ENCODE results near the gene MOB3C.

Gene MOB3C

DNA sequence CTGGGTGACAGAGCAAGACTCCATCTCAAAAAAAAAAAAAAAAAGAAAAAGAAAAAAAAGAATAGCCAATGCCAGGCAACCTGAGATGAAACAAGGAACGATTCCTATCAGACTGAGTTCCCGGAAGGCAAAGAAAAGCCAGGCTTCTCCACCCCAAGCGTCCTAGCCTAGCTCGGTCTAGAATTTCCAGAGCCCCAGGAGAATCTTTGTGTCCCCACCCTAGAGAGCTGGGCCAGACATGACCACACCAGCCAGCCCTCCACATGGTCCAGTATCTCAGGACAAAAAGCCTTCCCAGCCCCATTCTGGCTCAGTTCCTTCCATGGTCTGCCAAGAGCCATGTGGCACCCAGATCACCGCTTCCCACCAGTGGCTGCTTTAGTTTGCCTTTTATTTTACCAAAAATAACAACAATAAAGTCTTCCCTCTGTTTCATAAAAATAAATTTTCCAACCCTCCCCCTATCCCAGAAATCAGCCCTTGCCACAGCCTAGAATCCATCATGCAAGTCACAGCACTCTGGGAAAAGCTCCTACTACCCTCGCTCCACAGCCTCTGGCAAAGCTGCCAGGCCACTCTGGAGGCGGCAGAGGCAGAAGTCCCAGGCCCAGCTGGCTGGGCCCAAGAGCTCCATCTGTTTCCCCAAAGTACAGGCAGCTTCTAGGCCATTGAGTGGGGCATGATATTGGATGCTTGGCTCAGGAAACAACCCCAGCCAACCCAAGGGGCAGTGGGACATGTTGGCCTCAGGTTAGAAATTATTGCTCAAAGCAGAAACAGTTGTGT, 9.1 kb downstream of the MOB3C start:
- Histone ChIP-seq H3K79me1 (ENCODE audit: low read depth, low read length) (no peaks in the 10 kb centered on the region), H2AK5ac (ENCODE audit: low read depth, low read length) (no peak overlapping the region), H4K91ac (ENCODE audit: low read depth, low read length, poor library complexity) (no peak overlapping the region), H2BK15ac (ENCODE audit: low read length) (no peak overlapping the region), H3K18ac (ENCODE audit: low read length) (no peak overlapping the region), H3K27me3 (ENCODE audit: control insufficient read depth in 3 of 3, insufficient read depth in 3 of 3, low read depth in 1 of 3, low read length in 3 of 3) (no peaks in the 10 kb centered on the region), H3K4me2 (ENCODE audit: insufficient read depth, low read length, poor library complexity, severe bottlenecking) (no peak overlapping the region), H3K23ac (ENCODE audit: low read depth, low read length, poor library complexity) (no peak overlapping the region), H2BK5ac (ENCODE audit: low read length) (no peak overlapping the region), H3K4me1 (ENCODE audit: control insufficient read depth in 2 of 2, insufficient read depth in 1 of 2, low read depth in 1 of 2, low read length in 2 of 2) (peaks cover 4 to 7% of the 10 kb centered on the region in 2 donors), H3K27ac (replicated peaks; ENCODE audit: low read length) (no peak overlapping the region), H2AFZ (ENCODE audit: low read length) (no peak overlapping the region), H3K4me3 (ENCODE audit: low read length in 2 of 2) (no peak overlapping the region), H2BK12ac (ENCODE audit: low read length) (no peak overlapping the region), H3K14ac (ENCODE audit: low read length) (no peak overlapping the region), H2BK120ac (ENCODE audit: low read depth, low read length) (no peak overlapping the region), H3K4ac (ENCODE audit: low read length) (no peak overlapping the region), H3K9ac (ENCODE audit: low read depth, low read length, poor library complexity) (no peak overlapping the region), H4K8ac (ENCODE audit: low read depth, low read length) (no peak overlapping the region), H3K36me3 (replicated peaks in 1 of 2; ENCODE audit: control insufficient read depth in 2 of 2, insufficient read depth in 2 of 2, low read length in 2 of 2) (no peaks in the 10 kb centered on the region), H3K9me3 (replicated peaks in 1 of 2; ENCODE audit: control insufficient read depth in 2 of 2, insufficient read depth in 1 of 2, low read depth in 1 of 2, low read length in 2 of 2) (no peaks in the 10 kb centered on the region)
- no peak for DNase-seq (ENCODE audit: low spot score)
- no CpG with 5 or more reads among the region's 7 CpGs for WGBS, 2 donors (ENCODE audit: extremely low coverage in 2 of 2, insufficient read length in 2 of 2, insufficient replicate concordance in 1 of 2)

DNA sequence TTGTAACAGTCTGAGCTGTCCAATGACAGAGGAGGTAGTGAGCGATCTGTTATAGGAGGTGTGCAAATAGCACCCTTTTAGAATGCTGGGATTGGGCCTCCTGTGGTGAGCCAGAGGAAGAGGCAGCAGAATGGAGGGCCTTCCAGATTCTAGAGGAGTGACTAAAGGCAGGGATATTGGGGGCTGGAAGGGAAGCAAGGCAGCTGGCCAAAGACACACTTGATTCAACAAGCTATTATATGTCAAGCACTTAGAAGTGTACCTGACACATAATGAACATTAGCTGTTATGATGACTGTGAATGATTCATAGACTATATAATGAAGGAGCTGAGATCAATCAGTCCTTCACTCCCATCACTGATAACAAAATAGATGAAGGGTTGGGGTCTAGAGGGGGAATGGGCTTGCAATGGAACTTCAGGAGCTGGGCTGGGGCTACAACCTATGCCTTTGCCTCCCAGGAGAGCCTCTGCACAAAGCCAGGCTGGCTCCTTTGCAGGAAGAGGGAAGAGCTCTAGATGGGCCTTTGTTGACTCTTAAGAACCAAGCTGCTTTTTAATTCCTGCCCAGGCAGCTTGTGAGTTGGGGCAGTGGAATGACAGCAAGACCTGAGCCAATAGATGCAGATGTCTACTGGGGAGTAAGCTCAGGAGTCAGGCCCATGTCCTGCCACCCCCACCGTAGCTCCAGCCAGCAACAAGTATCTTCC, 10.2 kb downstream of the MOB3C start:
- H3K9ac ChIP-seq (ENCODE audit: low read depth, low read length, poor library complexity) = no peak overlapping the region
- no CpG with 5 or more reads among the region's 2 CpGs for WGBS, 2 donors (ENCODE audit: extremely low coverage in 2 of 2, insufficient read length in 2 of 2, insufficient replicate concordance in 1 of 2)

DNA sequence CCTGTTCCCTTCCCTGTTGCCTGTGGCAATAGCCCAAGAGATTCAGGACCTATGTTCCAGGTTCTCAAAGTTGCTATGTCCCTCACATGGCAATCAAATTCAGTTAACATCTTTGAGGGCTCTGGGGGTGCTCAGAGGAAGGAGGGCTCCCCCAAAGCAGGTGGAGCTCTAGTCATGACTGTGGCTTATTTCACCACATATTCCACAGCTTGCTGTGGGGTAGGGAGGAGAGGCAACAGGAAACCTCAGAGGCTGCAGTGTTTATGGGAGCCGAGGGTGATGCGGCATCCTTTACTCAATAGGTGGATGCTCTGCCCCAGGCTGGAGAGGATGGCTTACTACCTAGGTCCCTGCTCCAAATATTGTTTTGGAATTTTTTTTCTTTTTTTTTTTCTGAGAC, 11.4 kb downstream of the MOB3C start:
- no peaks in the 10 kb centered on the region for H3K79me1 ChIP-seq (ENCODE audit: low read depth, low read length)
- no peak overlapping the region for H4K8ac ChIP-seq (ENCODE audit: low read depth, low read length)
- H2AFZ ChIP-seq (ENCODE audit: low read length) = no peak overlapping the region
- no peak overlapping the region for H3K14ac ChIP-seq (ENCODE audit: low read length)
- H2BK120ac ChIP-seq (ENCODE audit: low read depth, low read length) = no peak overlapping the region
- H3K4me3 ChIP-seq (ENCODE audit: low read length in 2 of 2) = peak overlapping the region in 1 of 2 donors; percentile 77
- H3K36me3 ChIP-seq (replicated peaks in 1 of 2; ENCODE audit: control insufficient read depth in 2 of 2, insufficient read depth in 2 of 2, low read length in 2 of 2) = no peaks in the 10 kb centered on the region
- H2AK5ac ChIP-seq (ENCODE audit: low read depth, low read length) = no peak overlapping the region
- H3K9me3 ChIP-seq (replicated peaks in 1 of 2; ENCODE audit: control insufficient read depth in 2 of 2, insufficient read depth in 1 of 2, low read depth in 1 of 2, low read length in 2 of 2) = no peaks in the 10 kb centered on the region
- no peak for DNase-seq (ENCODE audit: low spot score)
- H3K18ac ChIP-seq (ENCODE audit: low read length) = no peak overlapping the region
- no CpG with 5 or more reads among the region's 2 CpGs for WGBS, 2 donors (ENCODE audit: extremely low coverage in 2 of 2, insufficient read length in 2 of 2, insufficient replicate concordance in 1 of 2)
- H2BK15ac ChIP-seq (ENCODE audit: low read length) = no peak overlapping the region
- H2BK5ac ChIP-seq (ENCODE audit: low read length) = no peak overlapping the region
- no peak overlapping the region for H3K4me2 ChIP-seq (ENCODE audit: insufficient read depth, low read length, poor library complexity, severe bottlenecking)
- H3K4ac ChIP-seq (ENCODE audit: low read length) = no peak overlapping the region
- no peak overlapping the region for H3K27ac ChIP-seq (replicated peaks; ENCODE audit: low read length)
- no peak overlapping the region for H4K91ac ChIP-seq (ENCODE audit: low read depth, low read length, poor library complexity)
- H3K27me3 ChIP-seq (ENCODE audit: control insufficient read depth in 3 of 3, insufficient read depth in 3 of 3, low read depth in 1 of 3, low read length in 3 of 3) = no peaks in the 10 kb centered on the region
- H3K4me1 ChIP-seq (ENCODE audit: control insufficient read depth in 2 of 2, insufficient read depth in 1 of 2, low read depth in 1 of 2, low read length in 2 of 2) = peaks cover 4 to 7% of the 10 kb centered on the region in 2 donors
- no peak overlapping the region for H3K9ac ChIP-seq (ENCODE audit: low read depth, low read length, poor library complexity)
- H3K23ac ChIP-seq (ENCODE audit: low read depth, low read length, poor library complexity) = no peak overlapping the region
- H2BK12ac ChIP-seq (ENCODE audit: low read length) = no peak overlapping the region

More for the DNA sequence above, 10.2 kb downstream of the MOB3C start:
- Histone ChIP-seq H3K79me1 (ENCODE audit: low read depth, low read length) (no peaks in the 10 kb centered on the region), H3K4me1 (ENCODE audit: control insufficient read depth in 2 of 2, insufficient read depth in 1 of 2, low read depth in 1 of 2, low read length in 2 of 2) (peaks cover 4 to 7% of the 10 kb centered on the region in 2 donors), H3K14ac (ENCODE audit: low read length) (no peak overlapping the region), H3K18ac (ENCODE audit: low read length) (no peak overlapping the region), H2BK5ac (ENCODE audit: low read length) (no peak overlapping the region), H3K23ac (ENCODE audit: low read depth, low read length, poor library complexity) (no peak overlapping the region), H3K27ac (replicated peaks; ENCODE audit: low read length) (no peak overlapping the region), H2AK5ac (ENCODE audit: low read depth, low read length) (no peak overlapping the region), H2BK15ac (ENCODE audit: low read length) (no peak overlapping the region), H4K8ac (ENCODE audit: low read depth, low read length) (no peak overlapping the region), H3K27me3 (ENCODE audit: control insufficient read depth in 3 of 3, insufficient read depth in 3 of 3, low read depth in 1 of 3, low read length in 3 of 3) (no peaks in the 10 kb centered on the region), H3K4ac (ENCODE audit: low read length) (no peak overlapping the region), H2BK12ac (ENCODE audit: low read length) (no peak overlapping the region), H4K91ac (ENCODE audit: low read depth, low read length, poor library complexity) (no peak overlapping the region), H2BK120ac (ENCODE audit: low read depth, low read length) (no peak overlapping the region), H3K4me3 (ENCODE audit: low read length in 2 of 2) (no peak overlapping the region), H3K9me3 (replicated peaks in 1 of 2; ENCODE audit: control insufficient read depth in 2 of 2, insufficient read depth in 1 of 2, low read depth in 1 of 2, low read length in 2 of 2) (no peaks in the 10 kb centered on the region), H2AFZ (ENCODE audit: low read length) (no peak overlapping the region), H3K4me2 (ENCODE audit: insufficient read depth, low read length, poor library complexity, severe bottlenecking) (no peak overlapping the region), H3K36me3 (replicated peaks in 1 of 2; ENCODE audit: control insufficient read depth in 2 of 2, insufficient read depth in 2 of 2, low read length in 2 of 2) (no peaks in the 10 kb centered on the region)
- DNase-seq (ENCODE audit: low spot score) = no peak

DNA sequence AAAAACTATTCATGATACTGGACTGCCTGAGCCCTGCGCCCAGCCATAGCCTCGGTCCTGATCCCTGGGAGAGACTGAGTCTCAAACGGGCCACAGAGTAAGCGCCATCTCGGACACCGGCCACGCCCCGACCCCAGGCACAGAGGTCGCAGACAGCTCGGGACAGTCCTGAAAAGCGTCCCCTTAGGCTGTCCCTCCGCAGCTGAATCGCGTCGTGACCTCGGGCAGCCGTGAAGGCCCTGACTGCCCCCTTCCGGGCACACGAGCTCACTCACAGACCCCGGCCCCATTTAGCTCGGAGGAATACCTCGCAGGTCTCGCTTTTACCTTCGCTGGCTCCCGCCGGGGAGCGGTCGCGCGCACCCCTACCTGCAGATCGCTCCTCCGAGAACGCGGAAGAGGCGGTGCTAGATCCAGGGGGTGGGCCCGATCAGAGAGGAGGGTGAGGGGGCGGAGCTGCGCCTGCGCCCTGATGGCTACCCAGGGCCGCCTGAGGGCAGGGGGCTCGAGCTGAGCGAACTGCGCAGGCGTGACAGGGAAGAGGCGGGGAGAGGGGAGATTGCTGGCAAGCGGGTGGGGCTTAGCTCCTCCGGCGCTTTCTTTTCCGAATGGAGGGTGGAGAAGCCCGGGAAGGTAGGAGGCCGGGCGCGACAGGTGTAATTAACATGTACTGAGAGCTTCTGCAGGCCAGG, 12.6 kb downstream of the MOB3C start, which contains the start of gene MKNK1:
TSS of gene MKNK1 (minus strand) at position 411 of the 692 bp plus-strand sequence. CDS start 20,941 bp downstream, outside the sequence.
- WGBS, 2 donors (ENCODE audit: extremely low coverage in 2 of 2, insufficient read length in 2 of 2, insufficient replicate concordance in 1 of 2) = no CpG with 5 or more reads among the region's 53 CpGs

More for the DNA sequence above, 12.6 kb downstream of the MOB3C start, which contains the start of gene MKNK1:
- Histone ChIP-seq H2BK5ac (ENCODE audit: low read length) (peak within 1 kb of the TSS; percentile 7), H2BK12ac (ENCODE audit: low read length) (no peak within 1 kb of the TSS), H3K4me2 (ENCODE audit: insufficient read depth, low read length, poor library complexity, severe bottlenecking) (peak within 1 kb of the TSS; percentile 77), H3K9ac (ENCODE audit: low read depth, low read length, poor library complexity) (peak within 1 kb of the TSS; percentile 86), H3K27ac (replicated peaks; ENCODE audit: low read length) (no peak within 1 kb of the TSS), H4K91ac (ENCODE audit: low read depth, low read length, poor library complexity) (no peak within 1 kb of the TSS), H3K23ac (ENCODE audit: low read depth, low read length, poor library complexity) (peak within 1 kb of the TSS; percentile 82), H2BK15ac (ENCODE audit: low read length) (no peak within 1 kb of the TSS), H4K8ac (ENCODE audit: low read depth, low read length) (no peak within 1 kb of the TSS), H2AK5ac (ENCODE audit: low read depth, low read length) (no peak within 1 kb of the TSS), H3K18ac (ENCODE audit: low read length) (peak within 1 kb of the TSS; percentile 90), H3K27me3 (ENCODE audit: control insufficient read depth in 3 of 3, insufficient read depth in 3 of 3, low read depth in 1 of 3, low read length in 3 of 3) (no peaks in the 10 kb centered on the region), H3K9me3 (replicated peaks in 1 of 2; ENCODE audit: control insufficient read depth in 2 of 2, insufficient read depth in 1 of 2, low read depth in 1 of 2, low read length in 2 of 2) (no peaks in the 10 kb centered on the region), H2BK120ac (ENCODE audit: low read depth, low read length) (no peak within 1 kb of the TSS), H3K36me3 (replicated peaks in 1 of 2; ENCODE audit: control insufficient read depth in 2 of 2, insufficient read depth in 2 of 2, low read length in 2 of 2) (no peaks in the 10 kb centered on the region), H3K4me1 (ENCODE audit: control insufficient read depth in 2 of 2, insufficient read depth in 1 of 2, low read depth in 1 of 2, low read length in 2 of 2) (peaks cover 4 to 10% of the 10 kb centered on the region in 2 donors), H3K4ac (ENCODE audit: low read length) (no peak within 1 kb of the TSS), H3K4me3 (ENCODE audit: low read length in 2 of 2) (peak within 1 kb of the TSS; percentile 77 to 85), H3K79me1 (ENCODE audit: low read depth, low read length) (no peaks in the 10 kb centered on the region), H2AFZ (ENCODE audit: low read length) (peak within 1 kb of the TSS; percentile 94), H3K14ac (ENCODE audit: low read length) (no peak within 1 kb of the TSS)
- DNase-seq (ENCODE audit: low spot score) = peak; percentile 95
